Peyer's patch (tissue), 4 donors: ENCODE data around the gene SYNGR2. TPM values are rescaled to one million over a fixed set of nuclear protein-coding genes. Genes with fewer than 3 reads are reported as not detected.

Experiments
- DNase-seq, 3 donors: peaks; one replicate each; pipeline ENCODE4 v3.0.0-alpha.2; 2017 to 2019
- H3K27ac ChIP-seq, 4 donors: fragments of 200-600 bp; sonication (generic); one replicate each; pipeline ENCODE4 v1.5.1; 2016 to 2019
- H3K27me3 ChIP-seq, 2 donors: fragments of 200-600 bp; sonication (generic); one replicate each; pipeline ENCODE4 v1.5.1; 2019
- H3K36me3 ChIP-seq, 3 donors: fragments of 200-600 bp; sonication (generic); one replicate each; pipeline ENCODE4 v1.5.1; 2016 to 2019
- H3K4me1 ChIP-seq, 4 donors: fragments of 200-600 bp; sonication (generic); one replicate each; pipeline ENCODE4 v1.5.1; 2016 to 2019
- H3K4me3 ChIP-seq, 4 donors: fragments of 200-600 bp; sonication (generic); 1 replicate in 3 of 4; 2 replicates in 1 of 4; pipeline ENCODE4 v1.5.1; 2016 to 2019; ENCODE audit warnings: mild to moderate bottlenecking in 1 of 4
- H3K9me3 ChIP-seq, 4 donors: fragments of 200-600 bp; sonication (generic); one replicate each; pipeline ENCODE4 v1.5.1; 2016 to 2019; ENCODE audit warnings: mild to moderate bottlenecking in 1 of 4
- POLR2A ChIP-seq, 2 donors: fragments of 450-650 bp; IDR thresholded peaks; one replicate each; pipeline ENCODE4 v1.5.1; 2017; ENCODE audit warnings: antibody characterized with exemption in 2 of 2, mild to moderate bottlenecking in 2 of 2, moderate library complexity in 2 of 2
- total RNA-seq, 4 donors: library from RNA; depleted of rRNA; stranded (reverse); fragments of >200 nt; gene quantifications; one replicate each; pipeline ENCODE4 v1.1.0, GENCODE V29; 2016
- TF ChIP-seq, protein P1 (sequence below), 6 experiments: fragments of 450-650 bp in 4 of 6; fragments of 200-600 bp in 2 of 6; sonication (generic) in 1 of 6; IDR thresholded peaks; one replicate each; pipeline ENCODE4 v1.5.1; 2017 to 2019; ENCODE audit warnings: antibody characterized with exemption in 6 of 6, mild to moderate bottlenecking in 3 of 6, moderate library complexity in 1 of 6

SYNGR2 gene
- total RNA-seq, 4 donors from 2014 or later = 51.2 to 87.2 (median 77.3) TPM

DNA sequence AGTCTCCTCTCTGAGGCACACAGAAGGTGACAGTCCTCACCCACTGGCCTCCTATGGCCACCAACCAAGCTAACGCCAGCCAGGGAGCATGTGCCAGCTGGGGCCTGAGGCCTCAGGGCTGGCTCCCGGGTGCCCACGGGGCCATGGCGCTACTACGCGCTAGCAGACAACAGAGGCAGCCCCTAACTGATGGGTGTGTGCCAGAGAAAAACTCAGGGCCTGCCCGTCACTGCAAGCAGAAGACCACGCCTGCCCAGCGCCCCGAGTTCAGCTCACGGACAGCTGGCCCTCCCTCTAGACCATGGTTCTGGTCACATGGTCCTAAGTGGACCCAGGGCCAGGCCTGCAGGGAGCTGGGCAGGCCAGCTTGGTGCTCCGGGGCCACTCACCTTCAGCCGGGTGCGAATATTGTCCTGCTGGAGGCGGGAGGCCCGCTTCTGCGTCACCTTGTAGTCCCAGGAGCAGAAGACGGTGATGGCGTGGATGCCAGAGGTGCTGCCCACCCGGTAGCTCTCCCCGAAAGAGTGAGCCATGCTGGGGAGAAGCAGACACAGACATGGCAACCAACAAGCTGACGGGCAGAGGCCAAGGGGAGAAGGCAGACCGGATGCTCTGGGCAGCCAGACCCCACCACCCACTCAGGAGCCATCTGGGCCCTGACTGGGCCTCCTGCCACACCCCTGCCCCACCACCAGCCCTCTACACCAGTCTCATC lies 46.0 kb upstream of the SYNGR2 start:
- TF ChIP-seq, protein P1, sequence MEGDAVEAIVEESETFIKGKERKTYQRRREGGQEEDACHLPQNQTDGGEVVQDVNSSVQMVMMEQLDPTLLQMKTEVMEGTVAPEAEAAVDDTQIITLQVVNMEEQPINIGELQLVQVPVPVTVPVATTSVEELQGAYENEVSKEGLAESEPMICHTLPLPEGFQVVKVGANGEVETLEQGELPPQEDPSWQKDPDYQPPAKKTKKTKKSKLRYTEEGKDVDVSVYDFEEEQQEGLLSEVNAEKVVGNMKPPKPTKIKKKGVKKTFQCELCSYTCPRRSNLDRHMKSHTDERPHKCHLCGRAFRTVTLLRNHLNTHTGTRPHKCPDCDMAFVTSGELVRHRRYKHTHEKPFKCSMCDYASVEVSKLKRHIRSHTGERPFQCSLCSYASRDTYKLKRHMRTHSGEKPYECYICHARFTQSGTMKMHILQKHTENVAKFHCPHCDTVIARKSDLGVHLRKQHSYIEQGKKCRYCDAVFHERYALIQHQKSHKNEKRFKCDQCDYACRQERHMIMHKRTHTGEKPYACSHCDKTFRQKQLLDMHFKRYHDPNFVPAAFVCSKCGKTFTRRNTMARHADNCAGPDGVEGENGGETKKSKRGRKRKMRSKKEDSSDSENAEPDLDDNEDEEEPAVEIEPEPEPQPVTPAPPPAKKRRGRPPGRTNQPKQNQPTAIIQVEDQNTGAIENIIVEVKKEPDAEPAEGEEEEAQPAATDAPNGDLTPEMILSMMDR (IDR thresholded peaks at IDR 0.05) = no peak
- no peak for TF ChIP-seq POLR2A (IDR thresholded peaks at IDR 0.05)
- Histone ChIP-seq H3K36me3 (peaks cover 0 to 50% (median 0%) of the 10 kb centered on the region in 3 donors), H3K9me3 (no peaks in the 10 kb centered on the region), H3K27me3 (no peaks in the 10 kb centered on the region), H3K27ac (peak overlapping the region; percentile 45 to 99 (median 61)), H3K4me3 (peak overlapping the region in 2 of 4 donors; percentile 26 to 28), H3K4me1 (peaks cover 0 to 63% (median 45%) of the 10 kb centered on the region in 4 donors)
- DNase-seq = peak in 1 of 3 donors; percentile 53

DNA sequence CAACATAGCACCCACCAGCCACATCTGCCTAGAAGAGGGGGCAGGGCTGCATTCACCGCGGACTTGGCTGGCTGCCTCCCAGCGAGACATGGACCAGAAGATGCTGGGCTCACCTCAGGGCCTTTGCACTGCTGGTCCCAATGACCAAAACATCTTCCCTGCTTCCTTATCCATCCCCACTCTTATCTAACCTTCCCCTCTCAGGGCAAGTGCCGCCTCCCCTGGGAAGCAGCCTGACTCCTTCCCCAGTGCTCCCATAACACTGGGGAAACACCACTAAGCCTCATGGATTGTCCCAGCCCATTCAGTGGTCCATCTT lies 45.5 kb upstream of the SYNGR2 start:
- H3K4me1 ChIP-seq = peaks cover 0 to 68% (median 45%) of the 10 kb centered on the region in 4 donors
- peaks cover 0 to 50% (median 0%) of the 10 kb centered on the region in 3 donors for H3K36me3 ChIP-seq
- TF ChIP-seq POLR2A (IDR thresholded peaks at IDR 0.05) = no peak
- TF ChIP-seq, protein P1 (IDR thresholded peaks at IDR 0.05) = no peak
- H3K27me3 ChIP-seq = no peaks in the 10 kb centered on the region
- H3K4me3 ChIP-seq = no peak overlapping the region
- no peaks in the 10 kb centered on the region for H3K9me3 ChIP-seq
- no peak for DNase-seq
- peak overlapping the region in 2 of 4 donors; percentile 60 to 99 for H3K27ac ChIP-seq

DNA sequence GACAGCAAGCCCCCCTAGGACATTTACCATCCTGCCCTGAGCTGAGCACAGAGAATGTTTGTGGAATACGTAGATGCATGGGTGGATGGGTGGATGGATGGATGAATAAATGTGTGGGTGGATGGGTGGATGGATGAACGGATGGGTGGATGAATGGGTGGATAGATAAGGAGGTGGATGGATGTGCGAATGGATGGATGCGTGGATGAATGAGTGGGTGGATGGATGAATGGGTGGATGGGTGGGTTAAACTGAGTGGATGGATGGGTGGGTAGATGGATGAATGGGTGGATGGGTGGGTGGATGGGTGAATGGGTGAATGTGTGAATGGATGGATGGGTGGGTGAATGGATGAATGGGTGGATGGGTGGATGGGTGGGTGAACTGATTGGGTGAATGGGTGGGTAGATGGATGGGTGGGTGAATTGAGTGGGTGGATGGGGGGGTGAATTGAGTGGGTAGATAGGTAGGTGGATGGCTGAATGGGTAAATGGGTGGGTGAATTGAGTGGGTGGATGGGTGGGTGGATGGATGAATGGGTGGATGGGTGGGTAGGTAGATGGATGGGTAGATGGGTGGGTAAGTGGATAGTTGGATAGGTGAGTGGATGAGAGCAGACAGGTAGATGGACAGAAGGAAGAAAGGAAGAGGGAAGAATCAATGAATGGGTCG lies 45.0 kb upstream of the SYNGR2 start:
- H3K36me3 ChIP-seq = peaks cover 0 to 50% (median 0%) of the 10 kb centered on the region in 3 donors
- no peaks in the 10 kb centered on the region for H3K9me3 ChIP-seq
- TF ChIP-seq POLR2A (IDR thresholded peaks at IDR 0.05) = no peak
- TF ChIP-seq, protein P1 (IDR thresholded peaks at IDR 0.05) = no peak
- no peak overlapping the region for H3K4me3 ChIP-seq
- H3K4me1 ChIP-seq = peaks cover 0 to 69% (median 44%) of the 10 kb centered on the region in 4 donors
- no peaks in the 10 kb centered on the region for H3K27me3 ChIP-seq
- peak overlapping the region in 3 of 4 donors; percentile 5 to 99 (median 84) for H3K27ac ChIP-seq
- no peak for DNase-seq

DNA sequence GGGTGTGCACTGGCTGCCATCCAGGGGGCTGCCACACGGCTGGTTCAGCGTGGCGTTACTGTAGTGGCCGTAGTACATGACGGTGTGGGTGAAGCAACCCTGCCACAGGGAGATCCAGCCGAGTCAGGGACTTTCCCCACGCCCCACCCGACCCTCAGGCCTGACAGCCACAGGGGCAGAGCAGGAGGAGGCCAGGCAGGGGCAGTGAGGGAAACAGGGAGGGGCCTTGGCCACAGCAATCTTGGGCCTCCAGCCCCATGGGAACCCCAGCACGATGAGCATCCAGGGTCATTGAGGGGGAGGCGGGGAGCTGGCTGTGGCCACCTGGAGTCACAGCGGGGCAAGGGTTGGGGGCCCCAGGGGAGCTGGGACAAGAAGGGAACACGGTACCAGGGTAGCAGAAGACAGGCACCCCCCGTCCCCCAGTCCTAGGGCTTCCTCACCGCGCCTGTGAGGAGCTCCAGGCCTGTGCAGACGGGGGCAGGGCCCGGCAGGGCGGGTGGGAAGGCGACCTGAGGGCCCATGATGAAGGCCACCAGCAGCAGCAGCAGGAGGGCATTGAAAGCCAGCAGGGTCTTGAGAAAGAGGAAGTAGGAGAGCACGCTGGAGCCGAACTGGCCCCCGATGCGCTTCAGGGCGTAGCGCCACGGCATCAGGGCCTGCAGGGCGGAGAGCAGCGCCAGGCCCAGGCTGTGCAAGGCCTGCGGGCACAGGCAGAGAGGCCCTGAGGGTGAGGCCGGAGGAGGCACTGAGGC lies 44.1 kb upstream of the SYNGR2 start:
- Histone ChIP-seq H3K27me3 (no peaks in the 10 kb centered on the region), H3K4me3 (peak overlapping the region in 1 of 4 donors; percentile 97), H3K9me3 (no peaks in the 10 kb centered on the region), H3K36me3 (peaks cover 0 to 46% (median 0%) of the 10 kb centered on the region in 3 donors), H3K4me1 (peaks cover 4 to 70% (median 50%) of the 10 kb centered on the region in 4 donors), H3K27ac (peak overlapping the region; percentile 84 to 99 (median 90))
- peak in 2 of 3 donors; percentile 83 to 88 for DNase-seq
- TF ChIP-seq, protein P1 (IDR thresholded peaks at IDR 0.05) = no peak

DNA sequence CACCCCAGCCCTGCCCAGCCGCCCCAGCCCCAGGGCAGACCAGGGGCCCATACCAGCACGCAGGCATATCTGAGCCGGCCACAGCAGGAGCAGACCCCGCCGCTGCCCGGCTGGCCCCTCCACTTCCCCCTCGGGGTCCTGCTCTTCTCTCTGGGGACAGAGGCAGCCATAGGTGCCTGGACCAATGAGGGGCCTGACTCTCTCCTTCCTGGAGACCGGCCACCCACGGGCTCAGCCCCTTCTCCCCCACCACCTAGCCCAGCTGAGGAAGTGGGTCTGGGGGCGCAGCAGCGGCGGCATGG lies 43.6 kb upstream of the SYNGR2 start:
- Histone ChIP-seq H3K27me3 (no peaks in the 10 kb centered on the region), H3K4me1 (peaks cover 7 to 75% (median 55%) of the 10 kb centered on the region in 4 donors), H3K4me3 (peak overlapping the region in 2 of 4 donors; percentile 59 to 97), H3K36me3 (peaks cover 0 to 46% (median 0%) of the 10 kb centered on the region in 3 donors), H3K27ac (peak overlapping the region; percentile 84 to 99 (median 90)), H3K9me3 (no peaks in the 10 kb centered on the region)
- TF ChIP-seq, protein P1 (IDR thresholded peaks at IDR 0.05) = no peak
- no peak for TF ChIP-seq POLR2A (IDR thresholded peaks at IDR 0.05)
- DNase-seq = no peak
